Measurements from ENCODE around the gene PTPRE.
A peak's percentile ranks its signal among the peaks of the same experiment; 100 is the strongest.

Gene PTPRE

GRCh38 chr10:128064108-128064969 is 157.4 kb downstream of the PTPRE start:
- DNase-seq = peak; percentile 95

- no peak for DNase-seq
Observed at GRCh38 chr10:128064970-128065580, 158.2 kb downstream of the PTPRE start.

- DNase-seq = no peak
Observed at GRCh38 chr10:128065881-128066534, 159.1 kb downstream of the PTPRE start.

- no peak for DNase-seq
Observed at GRCh38 chr10:128066870-128067382, 160.0 kb downstream of the PTPRE start.

GRCh38 chr10:128067691-128068397 is 160.9 kb downstream of the PTPRE start:
- DNase-seq = no peak

- DNase-seq = no peak
Observed at GRCh38 chr10:128068398-128069285, 161.7 kb downstream of the PTPRE start.

- peak; percentile 25 for DNase-seq
Observed at GRCh38 chr10:128069351-128070051, 162.6 kb downstream of the PTPRE start.

GRCh38 chr10:128070161-128070560 is 163.3 kb downstream of the PTPRE start:
- DNase-seq = no peak

- DNase-seq = no peak
Observed at GRCh38 chr10:128070721-128071416, 164.0 kb downstream of the PTPRE start.

GRCh38 chr10:128071417-128071782 is 164.5 kb downstream of the PTPRE start:
- DNase-seq = no peak

- DNase-seq = no peak
Observed at GRCh38 chr10:128072046-128072445, 165.1 kb downstream of the PTPRE start.

- no peak for DNase-seq
Observed at GRCh38 chr10:128072941-128073645, 166.2 kb downstream of the PTPRE start.

GRCh38 chr10:128073890-128074289 is 167.0 kb downstream of the PTPRE start:
- no peak for DNase-seq

- DNase-seq = no peak
Observed at GRCh38 chr10:128074589-128074988, 167.7 kb downstream of the PTPRE start.

- no peak for DNase-seq
Observed at GRCh38 chr10:128077155-128077875, 170.4 kb downstream of the PTPRE start.

GRCh38 chr10:128078136-128078969 is 171.4 kb downstream of the PTPRE start:
- DNase-seq = no peak

- no peak for DNase-seq
Observed at GRCh38 chr10:128080231-128080630, 173.3 kb downstream of the PTPRE start.

GRCh38 chr10:128080641-128081040 is 173.7 kb downstream of the PTPRE start:
- no peak for DNase-seq
